SK-N-SH (cell line): ENCODE measurements around the gene NOX3.

ENCODE experiments used
- MEF2A ChIP-seq: IDR thresholded peaks from 2 replicates; pipeline ENCODE4 v1.4.0; 2012; ENCODE audit warnings: low read depth, borderline replicate concordance
- NRF1 ChIP-seq: IDR thresholded peaks from 2 replicates; pipeline ENCODE4 v1.6.1; 2012; ENCODE audit warnings: low read depth, mild to moderate bottlenecking, low read length
- RAD21 ChIP-seq: IDR thresholded peaks from 2 replicates; pipeline ENCODE4 v1.6.1; 2012; ENCODE audit warnings: mild to moderate bottlenecking, low read length
- RXRA ChIP-seq: IDR thresholded peaks from 2 replicates; pipeline ENCODE4 v1.4.0; 2012; ENCODE audit warnings: low read depth, mild to moderate bottlenecking, borderline replicate concordance
- TAF1 ChIP-seq: IDR thresholded peaks from 2 replicates; pipeline ENCODE4 v1.6.1; 2012; ENCODE audit warnings: low read depth, mild to moderate bottlenecking, low read length, moderate library complexity, borderline replicate concordance
- TF ChIP-seq, protein P1 (sequence below): fragments of 200-600 bp; sonication (generic); IDR thresholded peaks from 2 replicates; pipeline ENCODE4 v1.6.1; 2017; ENCODE audit warnings: antibody characterized with exemption, mild to moderate bottlenecking, moderate library complexity
- TF ChIP-seq, protein P2 (sequence below): IDR thresholded peaks from 2 replicates; pipeline ENCODE4 v1.6.1; 2012; ENCODE audit warnings: mild to moderate bottlenecking, low read depth, low read length, moderate library complexity
- TF ChIP-seq, protein P3 (sequence below): IDR thresholded peaks from 2 replicates; pipeline ENCODE4; 2012

DNA sequence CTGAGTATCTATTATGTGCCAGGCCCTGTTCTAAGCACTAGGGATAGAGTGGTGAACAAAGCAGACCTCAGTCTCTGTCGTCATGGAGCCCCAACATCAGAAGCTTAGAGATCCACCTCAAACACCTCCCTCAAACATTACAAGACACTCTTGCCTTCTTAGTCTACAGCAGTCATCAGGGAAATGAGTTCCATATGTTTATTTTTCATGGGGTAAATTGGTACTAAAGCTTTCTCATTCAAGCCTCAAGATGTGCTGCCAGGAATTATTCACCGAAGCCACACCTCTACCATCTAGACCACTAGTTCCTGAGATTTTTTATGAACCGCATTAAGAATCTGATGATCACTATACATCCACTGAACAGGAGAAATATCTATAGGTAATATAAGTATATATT lies 82.4 kb downstream of the NOX3 start:
- TF ChIP-seq, protein P1, sequence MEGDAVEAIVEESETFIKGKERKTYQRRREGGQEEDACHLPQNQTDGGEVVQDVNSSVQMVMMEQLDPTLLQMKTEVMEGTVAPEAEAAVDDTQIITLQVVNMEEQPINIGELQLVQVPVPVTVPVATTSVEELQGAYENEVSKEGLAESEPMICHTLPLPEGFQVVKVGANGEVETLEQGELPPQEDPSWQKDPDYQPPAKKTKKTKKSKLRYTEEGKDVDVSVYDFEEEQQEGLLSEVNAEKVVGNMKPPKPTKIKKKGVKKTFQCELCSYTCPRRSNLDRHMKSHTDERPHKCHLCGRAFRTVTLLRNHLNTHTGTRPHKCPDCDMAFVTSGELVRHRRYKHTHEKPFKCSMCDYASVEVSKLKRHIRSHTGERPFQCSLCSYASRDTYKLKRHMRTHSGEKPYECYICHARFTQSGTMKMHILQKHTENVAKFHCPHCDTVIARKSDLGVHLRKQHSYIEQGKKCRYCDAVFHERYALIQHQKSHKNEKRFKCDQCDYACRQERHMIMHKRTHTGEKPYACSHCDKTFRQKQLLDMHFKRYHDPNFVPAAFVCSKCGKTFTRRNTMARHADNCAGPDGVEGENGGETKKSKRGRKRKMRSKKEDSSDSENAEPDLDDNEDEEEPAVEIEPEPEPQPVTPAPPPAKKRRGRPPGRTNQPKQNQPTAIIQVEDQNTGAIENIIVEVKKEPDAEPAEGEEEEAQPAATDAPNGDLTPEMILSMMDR: no peak
- TF ChIP-seq RXRA: no peak
- TF ChIP-seq, protein P2, sequence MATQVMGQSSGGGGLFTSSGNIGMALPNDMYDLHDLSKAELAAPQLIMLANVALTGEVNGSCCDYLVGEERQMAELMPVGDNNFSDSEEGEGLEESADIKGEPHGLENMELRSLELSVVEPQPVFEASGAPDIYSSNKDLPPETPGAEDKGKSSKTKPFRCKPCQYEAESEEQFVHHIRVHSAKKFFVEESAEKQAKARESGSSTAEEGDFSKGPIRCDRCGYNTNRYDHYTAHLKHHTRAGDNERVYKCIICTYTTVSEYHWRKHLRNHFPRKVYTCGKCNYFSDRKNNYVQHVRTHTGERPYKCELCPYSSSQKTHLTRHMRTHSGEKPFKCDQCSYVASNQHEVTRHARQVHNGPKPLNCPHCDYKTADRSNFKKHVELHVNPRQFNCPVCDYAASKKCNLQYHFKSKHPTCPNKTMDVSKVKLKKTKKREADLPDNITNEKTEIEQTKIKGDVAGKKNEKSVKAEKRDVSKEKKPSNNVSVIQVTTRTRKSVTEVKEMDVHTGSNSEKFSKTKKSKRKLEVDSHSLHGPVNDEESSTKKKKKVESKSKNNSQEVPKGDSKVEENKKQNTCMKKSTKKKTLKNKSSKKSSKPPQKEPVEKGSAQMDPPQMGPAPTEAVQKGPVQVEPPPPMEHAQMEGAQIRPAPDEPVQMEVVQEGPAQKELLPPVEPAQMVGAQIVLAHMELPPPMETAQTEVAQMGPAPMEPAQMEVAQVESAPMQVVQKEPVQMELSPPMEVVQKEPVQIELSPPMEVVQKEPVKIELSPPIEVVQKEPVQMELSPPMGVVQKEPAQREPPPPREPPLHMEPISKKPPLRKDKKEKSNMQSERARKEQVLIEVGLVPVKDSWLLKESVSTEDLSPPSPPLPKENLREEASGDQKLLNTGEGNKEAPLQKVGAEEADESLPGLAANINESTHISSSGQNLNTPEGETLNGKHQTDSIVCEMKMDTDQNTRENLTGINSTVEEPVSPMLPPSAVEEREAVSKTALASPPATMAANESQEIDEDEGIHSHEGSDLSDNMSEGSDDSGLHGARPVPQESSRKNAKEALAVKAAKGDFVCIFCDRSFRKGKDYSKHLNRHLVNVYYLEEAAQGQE: no peak
- TF ChIP-seq RAD21: no peak
- TF ChIP-seq MEF2A: no peak
- no peak for TF ChIP-seq NRF1
- TF ChIP-seq TAF1: no peak
- TF ChIP-seq, protein P3, sequence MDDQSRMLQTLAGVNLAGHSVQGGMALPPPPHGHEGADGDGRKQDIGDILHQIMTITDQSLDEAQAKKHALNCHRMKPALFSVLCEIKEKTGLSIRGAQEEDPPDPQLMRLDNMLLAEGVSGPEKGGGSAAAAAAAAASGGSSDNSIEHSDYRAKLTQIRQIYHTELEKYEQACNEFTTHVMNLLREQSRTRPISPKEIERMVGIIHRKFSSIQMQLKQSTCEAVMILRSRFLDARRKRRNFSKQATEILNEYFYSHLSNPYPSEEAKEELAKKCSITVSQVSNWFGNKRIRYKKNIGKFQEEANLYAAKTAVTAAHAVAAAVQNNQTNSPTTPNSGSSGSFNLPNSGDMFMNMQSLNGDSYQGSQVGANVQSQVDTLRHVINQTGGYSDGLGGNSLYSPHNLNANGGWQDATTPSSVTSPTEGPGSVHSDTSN: no peak
